WTC11 (cell line): ENCODE results near the gene ALK.

ENCODE experiments used
- ETV6 ChIP-seq: sonication (generic); formaldehyde crosslinking; IDR thresholded peaks from 2 replicates; pipeline ENCODE4 v1.8.1; 2022; ENCODE audit warnings: mild to moderate bottlenecking, missing genetic modification reagents
- NR3C1 ChIP-seq: sonication (generic); formaldehyde crosslinking; conservative IDR thresholded peaks from 2 replicates; pipeline ENCODE4 v1.8.1; 2023; ENCODE audit warnings: low read depth, mild to moderate bottlenecking, missing genetic modification reagents
- ZNF416 ChIP-seq: fragments of 250-450 bp; sonication (Bioruptor Pico); IDR thresholded peaks from 2 replicates; pipeline ENCODE4 v1.9.0; 2021; ENCODE audit warnings: mild to moderate bottlenecking, inconsistent platforms
- TF ChIP-seq, protein P1 (sequence below): sonication (generic); formaldehyde crosslinking; conservative IDR thresholded peaks from 2 replicates; pipeline ENCODE4 v1.8.1; 2022; ENCODE audit warnings: mild to moderate bottlenecking, missing genetic modification reagents

DNA sequence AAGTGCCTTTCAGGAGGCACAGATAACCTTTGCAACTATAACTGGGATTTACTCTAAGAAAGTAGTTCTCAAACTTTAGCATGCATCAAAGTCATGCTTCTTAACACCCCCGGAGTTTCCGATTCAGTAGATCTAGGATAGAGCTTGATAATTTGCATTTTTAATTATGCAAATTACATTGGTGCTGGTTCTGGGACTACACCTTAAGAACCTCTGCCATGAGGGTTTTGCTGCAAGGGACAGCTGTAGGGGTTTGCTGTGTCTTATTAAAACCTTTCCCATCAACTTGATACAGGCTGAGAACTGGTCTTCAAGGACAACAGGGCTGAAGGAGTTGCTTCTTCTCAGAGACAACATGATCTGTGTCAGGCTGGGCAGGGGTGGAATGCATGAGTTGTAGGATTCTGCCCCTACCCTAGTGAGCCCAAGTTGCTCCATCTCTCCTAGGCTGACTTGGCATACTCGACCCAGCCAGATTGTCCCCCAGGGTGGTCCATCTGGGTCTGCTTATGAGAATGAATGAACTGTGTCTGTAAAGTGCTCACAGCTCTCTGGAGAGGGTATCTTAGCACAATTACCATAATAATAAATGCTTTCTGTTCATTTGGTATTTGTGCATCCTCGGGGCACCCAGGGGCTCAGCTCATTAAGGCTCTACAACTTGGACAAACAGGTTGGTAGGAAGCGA lies 573.5 kb downstream of the ALK start:
- TF ChIP-seq ETV6 = no peak
- TF ChIP-seq, protein P1, sequence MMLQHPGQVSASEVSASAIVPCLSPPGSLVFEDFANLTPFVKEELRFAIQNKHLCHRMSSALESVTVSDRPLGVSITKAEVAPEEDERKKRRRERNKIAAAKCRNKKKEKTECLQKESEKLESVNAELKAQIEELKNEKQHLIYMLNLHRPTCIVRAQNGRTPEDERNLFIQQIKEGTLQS (CRISPR knock-in tag) = no peak
- no peak for TF ChIP-seq ZNF416 (CRISPR knock-in tag)
- no peak for TF ChIP-seq NR3C1 (CRISPR knock-in tag)
